Skeletal muscle tissue (tissue), 4 donors: ENCODE measurements around the gene OR12D2. TPM values are rescaled to one million over a fixed set of nuclear protein-coding genes. Genes with fewer than 3 reads are reported as not detected.
"Not testable (repeated sequence)": the region's sequence is repeated elsewhere in the genome, so short reads cannot be mapped to it uniquely, and the experiment has no call there.

ENCODE experiments used
- H3K27ac ChIP-seq: one replicate; pipeline ENCODE4 v1.7.0; 2013; ENCODE audit warnings: mild to moderate bottlenecking, low read depth, low read length, inconsistent platforms
- H3K27me3 ChIP-seq, 3 donors: one replicate each; pipeline ENCODE4 v1.7.0; 2013; ENCODE audit warnings: low read length in 3 of 3; ENCODE audit not compliant: control insufficient read depth in 3 of 3, insufficient read depth in 3 of 3
- H3K36me3 ChIP-seq, 3 donors: one replicate each; pipeline ENCODE4 v1.7.0; 2013; ENCODE audit warnings: low read length in 3 of 3; ENCODE audit not compliant: control insufficient read depth in 3 of 3, insufficient read depth in 3 of 3
- H3K4me1 ChIP-seq, 3 donors: one replicate each; pipeline ENCODE4 v1.7.0; 2013; ENCODE audit warnings: low read length in 3 of 3, mild to moderate bottlenecking in 3 of 3; ENCODE audit not compliant: control insufficient read depth in 3 of 3, insufficient read depth in 3 of 3
- H3K4me3 ChIP-seq, 3 donors: one replicate each; pipeline ENCODE4 v1.7.0; 2013; ENCODE audit warnings: low read length in 3 of 3
- H3K9ac ChIP-seq, 3 donors: one replicate each; pipeline ENCODE4 v1.7.0; 2013; ENCODE audit warnings: low read length in 3 of 3, mild to moderate bottlenecking in 3 of 3, moderate library complexity in 2 of 3, low read depth in 1 of 3
- H3K9me3 ChIP-seq, 3 donors: one replicate each; pipeline ENCODE4 v1.7.0; 2013; ENCODE audit warnings: low read length in 3 of 3; ENCODE audit not compliant: control insufficient read depth in 3 of 3
- total RNA-seq: library from RNA; depleted of rRNA; stranded (reverse); fragments of >200 nt; gene quantifications from one replicate; pipeline ENCODE4 v1.2.3, GENCODE V29; 2014
- donor health status: Osteomylitis.

The OR12D2 gene
- not detected for total RNA-seq

- Histone ChIP-seq H3K27ac (no peak within 1 kb of the TSS), H3K4me3 (no peak within 1 kb of the TSS), H3K4me1 (no peaks in the 10 kb centered on the region), H3K9me3 (no peaks in the 10 kb centered on the region), H3K27me3 (no peaks in the 10 kb centered on the region), H3K9ac (no peak within 1 kb of the TSS), H3K36me3 (no peaks in the 10 kb centered on the region)
These were observed at the start of gene OR12D2 for GRCh38 chr6:29395331-29395730. Gene OR12D2, plus strand, starts transcription at chr6:29395631. Its CDS starts 1,069 bp downstream, at chr6:29396700.

DNA sequence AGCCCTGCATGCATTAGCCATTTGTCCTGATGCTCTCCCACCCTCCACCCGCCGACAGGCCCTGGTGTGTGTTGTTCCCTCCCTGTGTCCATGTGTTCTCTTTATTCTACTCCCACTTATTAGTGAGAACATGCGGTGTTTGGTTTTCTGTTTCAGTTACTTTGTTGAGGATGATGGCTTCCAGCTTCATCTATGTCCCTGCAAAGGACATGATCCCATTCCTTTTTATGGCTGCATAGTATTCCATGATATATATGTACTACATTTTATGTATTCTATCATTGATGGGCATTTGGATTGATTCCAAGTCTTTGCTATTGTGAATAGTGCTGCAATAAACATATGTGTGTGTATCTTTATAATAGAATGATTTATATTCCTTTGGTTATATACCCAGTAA lies 46.1 kb upstream of the OR12D2 start:
- not testable (repeated sequence) for H3K36me3 ChIP-seq, H3K4me1 ChIP-seq, H3K9me3 ChIP-seq, H3K9ac ChIP-seq, H3K4me3 ChIP-seq, H3K27me3 ChIP-seq, H3K27ac ChIP-seq

- H3K9ac ChIP-seq, result no peak overlapping the region
- no peaks in the 10 kb centered on the region for H3K4me1 ChIP-seq
- H3K36me3 ChIP-seq, result no peaks in the 10 kb centered on the region
- no peak overlapping the region for H3K27ac ChIP-seq
- H3K4me3 ChIP-seq, result no peak overlapping the region
- H3K9me3 ChIP-seq, result no peaks in the 10 kb centered on the region
- no peaks in the 10 kb centered on the region for H3K27me3 ChIP-seq
These were observed 40.5 kb upstream of the OR12D2 start for GRCh38 chr6:29354980-29355379.

- Histone ChIP-seq H3K9ac (no peak overlapping the region), H3K4me3 (no peak overlapping the region), H3K27me3 (no peaks in the 10 kb centered on the region), H3K4me1 (no peaks in the 10 kb centered on the region), H3K36me3 (no peaks in the 10 kb centered on the region), H3K9me3 (no peaks in the 10 kb centered on the region), H3K27ac (no peak overlapping the region)
These were observed 39.8 kb upstream of the OR12D2 start for GRCh38 chr6:29355603-29356002.

DNA sequence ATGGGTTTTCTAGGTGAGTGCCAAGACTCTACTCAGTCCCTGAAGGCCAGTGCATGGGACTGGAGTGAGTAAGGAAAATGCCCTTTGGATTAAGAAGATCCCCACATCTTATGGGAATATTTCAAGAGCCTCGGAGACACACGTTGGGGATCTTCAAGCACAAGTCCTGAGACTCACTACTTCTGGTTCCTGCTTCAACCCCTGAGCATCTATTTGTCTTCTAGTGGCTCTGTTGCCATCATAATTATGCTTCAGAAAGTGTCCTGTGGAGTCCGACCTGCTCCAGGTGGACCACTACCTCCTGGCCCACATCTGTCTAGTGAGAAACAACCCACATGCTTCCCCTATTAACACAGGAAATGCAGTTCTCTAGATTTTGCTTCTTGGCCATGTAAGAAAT lies 26.7 kb upstream of the OR12D2 start, which contains the start of gene OR5V1:
OR5V1 (minus strand) TSS at position 101 of the 400 bp plus-strand sequence. CDS start 12,670 bp downstream, outside the sequence.
- no peaks in the 10 kb centered on the region for H3K36me3 ChIP-seq
- no peak within 1 kb of the TSS for H3K27ac ChIP-seq
- no peak within 1 kb of the TSS for H3K9ac ChIP-seq
- no peaks in the 10 kb centered on the region for H3K27me3 ChIP-seq
- H3K4me1 ChIP-seq, result no peaks in the 10 kb centered on the region
- H3K4me3 ChIP-seq, result no peak within 1 kb of the TSS
- H3K9me3 ChIP-seq, result no peaks in the 10 kb centered on the region

DNA sequence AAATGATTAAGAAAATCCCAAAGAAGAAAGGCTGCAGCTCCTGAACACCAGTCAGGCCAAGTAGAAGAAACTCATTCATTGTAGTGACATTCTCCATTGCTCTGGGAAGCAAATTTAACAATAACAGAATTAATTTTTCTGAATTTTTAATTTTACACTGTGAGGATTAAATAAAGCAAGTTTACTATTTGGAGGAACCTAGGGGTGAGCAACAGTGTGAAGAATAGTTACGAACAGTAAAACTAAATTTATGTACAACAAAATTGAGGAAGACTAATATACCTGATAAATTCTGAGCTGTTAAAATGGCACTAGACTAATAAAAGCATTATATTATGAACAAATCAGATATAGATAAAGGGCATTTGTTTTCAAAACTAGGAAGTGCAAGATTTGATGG lies 20.2 kb upstream of the OR12D2 start, which contains the start of gene OR12D3:
OR12D3 (minus strand) TSS at position 101 of the 400 bp plus-strand sequence; CDS start at position 97, 4 bp downstream.
- Histone ChIP-seq H3K36me3 (no peaks in the 10 kb centered on the region), H3K9me3 (no peaks in the 10 kb centered on the region), H3K27me3 (no peaks in the 10 kb centered on the region), H3K4me3 (no peak within 1 kb of the TSS), H3K27ac (no peak within 1 kb of the TSS), H3K4me1 (no peaks in the 10 kb centered on the region), H3K9ac (no peak within 1 kb of the TSS)

GRCh38 chr6:29376003-29376402 lies 19.4 kb upstream of the OR12D2 start:
- Histone ChIP-seq H3K9ac (no peak overlapping the region), H3K27me3 (no peaks in the 10 kb centered on the region), H3K27ac (no peak overlapping the region), H3K4me1 (no peaks in the 10 kb centered on the region), H3K4me3 (no peak overlapping the region), H3K36me3 (no peaks in the 10 kb centered on the region), H3K9me3 (no peaks in the 10 kb centered on the region)

DNA sequence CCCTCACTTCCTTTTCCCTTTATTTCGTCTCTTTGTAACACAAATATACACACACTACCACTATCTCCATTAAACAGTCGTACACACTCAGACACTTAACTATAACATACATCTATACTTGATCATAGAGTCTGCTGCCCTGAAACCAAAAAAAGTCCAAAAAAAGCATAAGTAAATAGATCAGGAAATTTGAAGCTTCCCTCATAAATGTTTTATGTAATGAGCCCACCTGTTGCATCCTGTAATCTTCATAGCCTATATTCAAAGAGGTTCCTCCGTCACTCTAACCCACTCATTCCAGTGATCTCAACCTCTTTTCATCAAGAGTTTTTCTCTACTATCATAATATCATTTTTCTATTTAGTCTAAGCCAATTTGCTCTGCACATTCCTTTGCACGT lies 6.9 kb upstream of the OR12D2 start:
- no peaks in the 10 kb centered on the region for H3K9me3 ChIP-seq
- H3K9ac ChIP-seq, result no peak overlapping the region
- H3K27ac ChIP-seq, result no peak overlapping the region
- H3K4me1 ChIP-seq, result no peaks in the 10 kb centered on the region
- no peaks in the 10 kb centered on the region for H3K36me3 ChIP-seq
- H3K4me3 ChIP-seq, result no peak overlapping the region
- H3K27me3 ChIP-seq, result no peaks in the 10 kb centered on the region

GRCh38 chr6:29399525-29399924 lies 4.1 kb downstream of the OR12D2 start:
- Histone ChIP-seq H3K36me3 (no peaks in the 10 kb centered on the region), H3K27me3 (no peaks in the 10 kb centered on the region), H3K27ac (no peak overlapping the region), H3K4me3 (no peak overlapping the region), H3K9ac (no peak overlapping the region), H3K9me3 (no peaks in the 10 kb centered on the region), H3K4me1 (no peaks in the 10 kb centered on the region)

DNA sequence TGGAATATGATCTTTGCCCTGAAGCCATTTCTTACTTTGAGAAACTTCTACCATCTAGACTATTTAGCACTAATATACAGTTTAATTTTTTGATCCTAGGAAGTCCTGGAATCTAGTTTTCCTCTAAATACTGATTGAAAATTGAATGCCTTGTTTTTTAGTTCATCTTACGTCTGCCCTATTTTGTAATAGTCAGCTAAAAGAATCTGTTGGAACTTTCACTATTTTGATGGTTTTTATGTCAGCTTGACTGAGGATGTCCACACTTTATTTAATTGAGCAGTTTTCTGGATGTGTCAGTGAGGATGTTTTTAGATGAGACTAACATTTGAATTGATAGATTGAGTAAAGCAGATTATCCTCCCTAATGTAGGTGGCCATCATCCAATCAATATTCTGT lies 8.4 kb downstream of the OR12D2 start:
- Histone ChIP-seq H3K4me3 (no peak overlapping the region), H3K27me3 (no peaks in the 10 kb centered on the region), H3K27ac (no peak overlapping the region), H3K4me1 (no peaks in the 10 kb centered on the region), H3K9ac (no peak overlapping the region), H3K9me3 (no peaks in the 10 kb centered on the region), H3K36me3 (no peaks in the 10 kb centered on the region)

- peaks cover 0 to 2% (median 0%) of the 10 kb centered on the region in 3 donors for H3K9me3 ChIP-seq
- no peak within 1 kb of the TSS for H3K4me3 ChIP-seq
- no peak within 1 kb of the TSS for H3K9ac ChIP-seq
- no peaks in the 10 kb centered on the region for H3K4me1 ChIP-seq
- no peaks in the 10 kb centered on the region for H3K27me3 ChIP-seq
- no peaks in the 10 kb centered on the region for H3K36me3 ChIP-seq
- H3K27ac ChIP-seq, result no peak within 1 kb of the TSS
These were observed 19.2 kb downstream of the OR12D2 start, which contains the start of gene OR12D1 for GRCh38 chr6:29414588-29414987. Gene OR12D1, plus strand, starts transcription at chr6:29414928.
